Suprapubic skin (tissue), 4 donors: Measurements from ENCODE around the gene SPDYE6. TPM values are rescaled to one million over a fixed set of nuclear protein-coding genes. Genes with fewer than 3 reads are reported as not detected.

Experiments used
- DNase-seq, 2 donors: peaks; one replicate each; pipeline ENCODE4 v3.0.0-alpha.2; 2019; ENCODE audit warnings: low spot score in 2 of 2
- H3K27ac ChIP-seq: fragments of 200-600 bp; sonication (generic); one replicate; pipeline ENCODE4 v1.5.1; 2019
- H3K27me3 ChIP-seq: fragments of 200-600 bp; sonication (generic); one replicate; pipeline ENCODE4 v1.5.1; 2019
- H3K36me3 ChIP-seq: fragments of 200-600 bp; sonication (generic); one replicate; pipeline ENCODE4 v1.5.1; 2019
- H3K4me1 ChIP-seq: fragments of 200-600 bp; sonication (generic); one replicate; pipeline ENCODE4 v1.5.1; 2019
- H3K4me3 ChIP-seq: fragments of 200-600 bp; sonication (generic); one replicate; pipeline ENCODE4 v1.5.1; 2019; ENCODE audit warnings: mild to moderate bottlenecking
- H3K9me3 ChIP-seq: fragments of 200-600 bp; sonication (generic); one replicate; pipeline ENCODE4 v1.5.1; 2019
- EP300 ChIP-seq: sonication (generic); formaldehyde crosslinking; IDR thresholded peaks from one replicate; pipeline ENCODE4 v1.6.1; 2017; ENCODE audit warnings: antibody characterized with exemption
- POLR2A ChIP-seq, 2 donors: fragments of 450-650 bp; IDR thresholded peaks; one replicate each; pipeline ENCODE4 v1.6.1; 2017; ENCODE audit warnings: antibody characterized with exemption in 2 of 2, mild to moderate bottlenecking in 2 of 2, moderate library complexity in 2 of 2
- POLR2AphosphoS5 ChIP-seq, 3 donors: sonication (generic); formaldehyde crosslinking; IDR thresholded peaks; one replicate each; pipeline ENCODE4 v1.6.1; 2017; ENCODE audit warnings: antibody characterized with exemption in 3 of 3
- WGBS: methylation state at CpG from one replicate; pipeline ENCODE4 v1.1.5; 2018; 5-methylcytosine and 5-hydroxymethylcytosine counted together
- total RNA-seq, 4 donors: library from RNA; depleted of rRNA; stranded (reverse); fragments of >200 nt; gene quantifications; one replicate each; pipeline ENCODE4 v1.1.0, GENCODE V29; 2016
- TF ChIP-seq, protein P1 (sequence below), 2 donors: fragments of 200-600 bp in 1 of 2; fragments of 450-650 bp in 1 of 2; sonication (generic) in 1 of 2; IDR thresholded peaks; one replicate each; pipeline ENCODE4 v1.5.1; 2016 to 2019; ENCODE audit warnings: antibody characterized with exemption in 2 of 2, mild to moderate bottlenecking in 1 of 2, moderate library complexity in 1 of 2

The SPDYE6 gene
- total RNA-seq, 4 donors from 2014 or later: not detected

DNA sequence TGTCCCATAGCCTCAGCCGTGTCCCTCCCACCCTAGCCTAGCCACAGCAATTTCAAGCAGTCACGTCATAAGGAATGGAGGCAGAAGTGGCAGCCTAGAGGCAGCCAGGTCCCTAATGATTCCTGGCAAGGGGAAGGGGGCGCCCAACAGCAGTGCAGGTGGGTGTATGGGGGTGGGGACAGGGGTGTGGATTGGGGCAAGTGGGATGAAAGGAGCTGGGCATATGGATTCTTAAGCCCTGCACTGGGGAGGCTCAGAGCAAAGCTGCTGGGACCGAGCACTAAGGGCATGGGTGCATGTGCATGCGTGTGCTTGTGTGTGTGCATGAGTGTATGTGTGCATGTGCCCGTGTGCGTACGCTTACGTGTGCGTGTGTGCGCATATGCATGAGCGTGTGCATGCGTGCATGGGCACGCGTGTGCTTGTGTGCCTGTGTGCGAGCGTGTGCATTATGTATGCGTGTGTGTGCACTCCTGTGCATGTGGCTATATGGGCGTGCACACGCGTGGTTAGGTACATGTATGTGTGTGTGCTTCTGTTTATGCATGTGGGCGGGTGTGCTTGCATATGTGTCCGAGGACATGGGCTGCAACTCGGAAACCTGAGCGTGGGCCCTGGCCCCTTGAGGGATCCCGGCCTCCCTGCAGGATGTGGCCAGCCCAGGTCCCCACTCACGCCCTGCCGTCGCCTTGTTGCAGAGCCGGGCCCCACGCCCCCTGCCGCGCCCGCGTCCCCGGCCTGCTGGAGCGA lies 35.5 kb downstream of the SPDYE6 start:
- no peak for TF ChIP-seq EP300
- TF ChIP-seq, protein P1, sequence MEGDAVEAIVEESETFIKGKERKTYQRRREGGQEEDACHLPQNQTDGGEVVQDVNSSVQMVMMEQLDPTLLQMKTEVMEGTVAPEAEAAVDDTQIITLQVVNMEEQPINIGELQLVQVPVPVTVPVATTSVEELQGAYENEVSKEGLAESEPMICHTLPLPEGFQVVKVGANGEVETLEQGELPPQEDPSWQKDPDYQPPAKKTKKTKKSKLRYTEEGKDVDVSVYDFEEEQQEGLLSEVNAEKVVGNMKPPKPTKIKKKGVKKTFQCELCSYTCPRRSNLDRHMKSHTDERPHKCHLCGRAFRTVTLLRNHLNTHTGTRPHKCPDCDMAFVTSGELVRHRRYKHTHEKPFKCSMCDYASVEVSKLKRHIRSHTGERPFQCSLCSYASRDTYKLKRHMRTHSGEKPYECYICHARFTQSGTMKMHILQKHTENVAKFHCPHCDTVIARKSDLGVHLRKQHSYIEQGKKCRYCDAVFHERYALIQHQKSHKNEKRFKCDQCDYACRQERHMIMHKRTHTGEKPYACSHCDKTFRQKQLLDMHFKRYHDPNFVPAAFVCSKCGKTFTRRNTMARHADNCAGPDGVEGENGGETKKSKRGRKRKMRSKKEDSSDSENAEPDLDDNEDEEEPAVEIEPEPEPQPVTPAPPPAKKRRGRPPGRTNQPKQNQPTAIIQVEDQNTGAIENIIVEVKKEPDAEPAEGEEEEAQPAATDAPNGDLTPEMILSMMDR (IDR thresholded peaks at IDR 0.05): no peak
- 68% methylated on average over 30 of the region's 37 CpGs for WGBS
- H3K36me3 ChIP-seq: peaks cover 2% of the 10 kb centered on the region
- peak in 1 of 2 donors; percentile 38 for DNase-seq
- no peaks in the 10 kb centered on the region for H3K9me3 ChIP-seq
- peaks cover 9% of the 10 kb centered on the region for H3K4me1 ChIP-seq
- peak overlapping the region; percentile 19 for H3K4me3 ChIP-seq
- H3K27ac ChIP-seq: no peak overlapping the region
- H3K27me3 ChIP-seq: peaks cover 5% of the 10 kb centered on the region

DNA sequence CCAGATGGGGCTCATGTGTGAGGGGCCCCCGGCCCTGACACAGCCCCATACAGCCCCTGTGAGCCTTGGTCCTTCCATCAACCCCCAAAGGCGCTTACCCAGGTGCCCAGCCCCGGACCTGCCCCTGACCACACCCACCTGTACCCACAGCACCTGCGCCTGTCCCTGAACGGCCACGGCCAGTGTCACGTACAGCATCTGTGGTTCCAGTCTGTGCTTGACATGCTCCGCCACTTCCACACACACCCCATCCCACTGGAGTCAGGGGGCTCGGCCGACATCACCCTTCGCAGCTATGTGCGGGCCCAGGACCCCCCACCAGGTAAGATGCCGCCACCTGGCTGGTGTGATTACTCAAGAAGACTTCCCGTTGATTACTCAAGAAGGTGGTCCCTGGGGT lies 36.1 kb downstream of the SPDYE6 start:
- WGBS: 94% methylated on average over 13 of the region's 14 CpGs
- H3K4me3 ChIP-seq: no peak overlapping the region
- TF ChIP-seq POLR2A (IDR thresholded peaks at IDR 0.05) (no peak), POLR2AphosphoS5 (IDR thresholded peaks at IDR 0.05) (no peak), EP300 (no peak)
- TF ChIP-seq, protein P1 (IDR thresholded peaks at IDR 0.05): no peak

DNA sequence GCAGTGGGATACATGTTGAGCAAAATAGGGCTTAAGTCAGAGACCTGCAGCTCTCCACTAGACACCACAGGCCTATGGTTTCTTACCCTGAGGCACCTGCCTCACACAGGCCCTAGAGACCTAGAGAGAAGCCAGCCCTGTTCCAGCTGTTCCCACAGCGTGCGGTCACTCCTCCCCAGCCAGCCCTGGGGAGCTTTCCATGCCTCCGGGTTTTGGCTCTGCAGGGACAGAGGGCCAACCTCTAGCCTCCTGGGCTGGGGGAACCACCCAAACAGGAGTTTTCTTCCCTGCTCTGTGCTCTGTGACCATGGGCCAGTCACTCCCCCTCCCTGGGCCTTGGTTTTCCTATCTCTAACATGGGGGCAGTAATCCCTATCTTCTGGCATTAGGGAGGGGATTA lies 36.6 kb downstream of the SPDYE6 start:
- Histone ChIP-seq H3K4me1 (peaks cover 9% of the 10 kb centered on the region), H3K4me3 (no peak overlapping the region), H3K27ac (no peak overlapping the region), H3K36me3 (peaks cover 3% of the 10 kb centered on the region), H3K27me3 (peaks cover 5% of the 10 kb centered on the region), H3K9me3 (no peaks in the 10 kb centered on the region)
- 80% methylated on average over 2 of the region's 3 CpGs for WGBS
- TF ChIP-seq POLR2AphosphoS5 (IDR thresholded peaks at IDR 0.05) (no peak), POLR2A (IDR thresholded peaks at IDR 0.05) (no peak), EP300 (no peak)
- TF ChIP-seq, protein P1 (IDR thresholded peaks at IDR 0.05): no peak
- peak in 1 of 2 donors; percentile 19 for DNase-seq

More for the DNA sequence above, 36.1 kb downstream of the SPDYE6 start:
- Histone ChIP-seq H3K27ac (no peak overlapping the region), H3K9me3 (no peaks in the 10 kb centered on the region), H3K27me3 (peaks cover 5% of the 10 kb centered on the region), H3K4me1 (peaks cover 9% of the 10 kb centered on the region), H3K36me3 (peaks cover 2% of the 10 kb centered on the region)
- DNase-seq: peak in 1 of 2 donors; percentile 60

DNA sequence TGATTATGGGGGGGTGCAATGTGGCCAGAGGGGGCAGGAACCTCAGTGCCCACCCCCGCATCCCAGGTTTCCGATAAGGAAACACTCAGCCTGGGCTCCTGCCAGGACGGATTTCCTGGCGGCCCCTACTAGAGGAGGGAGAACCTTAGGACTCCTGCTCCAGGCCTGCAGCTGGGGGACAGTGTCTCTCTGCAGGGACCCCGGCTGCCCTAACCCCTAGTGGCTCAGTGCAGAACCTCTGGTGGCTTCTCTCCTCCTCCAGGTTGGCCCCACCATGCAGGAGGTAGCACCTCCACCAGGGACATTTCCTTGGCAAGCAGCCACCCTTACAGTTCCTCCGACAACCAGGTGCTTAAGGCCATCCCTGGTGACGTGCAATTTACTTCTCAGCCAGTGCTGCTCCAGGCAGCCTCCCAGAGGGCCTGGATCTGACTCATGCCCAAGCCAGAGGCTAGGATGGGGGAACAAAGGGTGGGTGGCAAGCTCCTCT lies 37.7 kb downstream of the SPDYE6 start:
- Histone ChIP-seq H3K27me3 (peaks cover 5% of the 10 kb centered on the region), H3K9me3 (no peaks in the 10 kb centered on the region), H3K4me1 (peaks cover 9% of the 10 kb centered on the region), H3K4me3 (no peak overlapping the region), H3K27ac (no peak overlapping the region), H3K36me3 (peaks cover 7% of the 10 kb centered on the region)
- DNase-seq: no peak
- WGBS: 65% methylated on average over 7 of the region's 7 CpGs
- TF ChIP-seq EP300 (no peak), POLR2AphosphoS5 (IDR thresholded peaks at IDR 0.05) (no peak)

DNA sequence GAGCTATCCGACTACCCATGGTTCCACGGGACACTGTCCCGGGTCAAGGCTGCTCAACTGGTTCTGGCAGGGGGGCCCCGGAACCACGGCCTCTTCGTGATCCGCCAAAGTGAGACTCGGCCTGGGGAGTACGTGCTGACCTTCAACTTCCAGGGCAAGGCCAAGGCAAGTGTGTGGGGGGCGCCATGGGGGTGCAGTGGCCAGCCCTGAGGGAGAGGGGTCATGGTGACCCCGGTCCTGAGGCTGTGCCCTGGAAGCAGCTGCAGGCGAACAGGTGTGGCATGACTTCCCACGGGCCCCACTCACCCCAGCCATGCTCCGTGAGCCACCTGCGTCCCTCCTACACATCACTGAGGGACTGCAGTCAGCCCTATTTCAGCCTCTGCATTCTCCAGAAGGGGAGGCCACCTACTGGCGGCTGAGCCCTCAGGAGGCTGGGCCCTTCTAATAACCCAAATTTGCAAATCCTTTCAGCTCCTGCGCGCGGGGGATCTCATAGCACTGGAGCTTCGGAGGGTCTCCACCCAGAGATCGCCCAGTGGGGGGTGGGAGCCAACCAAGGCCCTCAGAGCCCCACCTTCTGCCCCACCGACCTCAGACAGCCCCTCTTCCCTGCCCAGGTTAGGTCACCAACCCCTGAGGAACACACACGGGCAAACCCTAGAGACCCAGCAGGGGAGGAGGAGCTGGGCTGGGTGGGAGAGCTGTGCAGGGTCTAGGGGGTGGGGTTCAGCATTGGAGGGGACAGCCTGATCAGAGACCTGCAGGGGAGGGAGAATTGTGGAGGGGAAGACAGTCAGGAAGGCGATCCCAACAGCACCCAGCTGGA lies 38.8 kb downstream of the SPDYE6 start:
- WGBS: 85% methylated on average over 22 of the region's 24 CpGs
- Histone ChIP-seq H3K36me3 (peaks cover 7% of the 10 kb centered on the region), H3K27me3 (peaks cover 5% of the 10 kb centered on the region), H3K27ac (no peak overlapping the region), H3K4me1 (peaks cover 9% of the 10 kb centered on the region), H3K4me3 (no peak overlapping the region), H3K9me3 (no peaks in the 10 kb centered on the region)
- no peak for DNase-seq
- no peak for TF ChIP-seq POLR2AphosphoS5 (IDR thresholded peaks at IDR 0.05)
- TF ChIP-seq EP300: no peak
- TF ChIP-seq, protein P1 (IDR thresholded peaks at IDR 0.05): no peak
